BJ (cell line): ENCODE measurements around the gene P2RX7. TPM values are rescaled to one million over a fixed set of nuclear protein-coding genes. Genes with fewer than 3 reads are reported as not detected.
A peak's percentile ranks its signal among the peaks of the same experiment; 100 is the strongest.
"Not testable (repeated sequence)": the region's sequence is repeated elsewhere in the genome, so short reads cannot be mapped to it uniquely, and the experiment has no call there.

Source experiments
- CTCF ChIA-PET: fragments of 350-600 bp; formaldehyde crosslinking; extraction: SDS; loops from one replicate; lab custom pipeline; 2021; ENCODE audit warnings: antibody characterized with exemption, inconsistent platforms; lab: Yijun Ruan, JAX
- POLR2A ChIA-PET: fragments of 300-600 bp; sonication (Branson Sonifier 250); formaldehyde crosslinking; extraction: SDS; loops from one replicate; lab custom pipeline; 2021; ENCODE audit warnings: antibody characterized with exemption; lab: Charles Lee
- DNase-seq: peaks from one replicate; pipeline ENCODE4 v3.0.0-alpha.2; 2011; ENCODE audit warnings: low read depth
- H3K27me3 ChIP-seq: 2 replicates; pipeline ENCODE4 v1.6.0; 2011; ENCODE audit warnings: low read length; ENCODE audit not compliant: control insufficient read depth, insufficient read depth
- H3K36me3 ChIP-seq: 2 replicates; pipeline ENCODE4 v1.5.1; 2011; ENCODE audit warnings: low read length; ENCODE audit not compliant: control insufficient read depth, insufficient read depth
- H3K4me3 ChIP-seq: 2 replicates; pipeline ENCODE4 v1.5.1; 2011; ENCODE audit warnings: low read depth, mild to moderate bottlenecking, control low read depth, low read length
- CTCF ChIP-seq: IDR thresholded peaks from 2 replicates; pipeline ENCODE4 v1.5.1; 2011; ENCODE audit warnings: low read depth, mild to moderate bottlenecking, control low read depth, inconsistent platforms, low read length, moderate library complexity; ENCODE audit not compliant: insufficient read depth
- polyA plus RNA-seq: library from polyadenylated mRNA; depleted of rRNA; stranded (reverse); fragments of >200 nt; gene quantifications from 2 replicates; pipeline ENCODE4 v1.2.3, GENCODE V29; 2011

Gene P2RX7
- polyA plus RNA-seq, 1 experiment, result 0.20 TPM

- Histone ChIP-seq H3K36me3 (peaks cover 4% of the 10 kb centered on the region; the same call in 1 of the 2 replicates), H3K4me3 (no peak overlapping the region), H3K27me3 (no peaks in the 10 kb centered on the region)
- ChIA-PET POLR2A (no interaction called here), CTCF (no interaction called here)
- TF ChIP-seq CTCF, result no peak
- no peak for DNase-seq
Measured at GRCh38 chr12:121227294-121227693, 94.6 kb downstream of the P2RX7 start.

GRCh38 chr12:121228919-121229665 is 96.4 kb downstream of the P2RX7 start:
- Histone ChIP-seq H3K36me3 (peaks cover 2% of the 10 kb centered on the region; the same call in 1 of the 2 replicates), H3K27me3 (no peaks in the 10 kb centered on the region), H3K4me3 (no peak overlapping the region)
- no peak for TF ChIP-seq CTCF
- ChIA-PET CTCF (interaction anchor here (0.5 to 2.9 kb wide), 6 partner anchors 7 to 221 kb away, joined by 3 to 28 read pairs (median 3); no protein-coding TSS in a partner anchor), POLR2A (no interaction called here)
- no peak for DNase-seq

GRCh38 chr12:121229826-121230537 is 97.3 kb downstream of the P2RX7 start:
- TF ChIP-seq CTCF, result peak; percentile 89
- H3K27me3 ChIP-seq, H3K36me3 ChIP-seq, POLR2A ChIA-PET, DNase-seq, H3K4me3 ChIP-seq: not testable (repeated sequence)
- CTCF ChIA-PET, result interaction anchor here (0.5 to 2.9 kb wide), 20 partner anchors 8 to 222 kb away, joined by 3 to 28 read pairs (median 3); no protein-coding TSS in a partner anchor

- Histone ChIP-seq H3K27me3 (no peaks in the 10 kb centered on the region), H3K4me3 (no peak overlapping the region), H3K36me3 (peaks cover 2% of the 10 kb centered on the region; the same call in 1 of the 2 replicates)
- TF ChIP-seq CTCF, result no peak
- POLR2A ChIA-PET, result no interaction called here
- no peak for DNase-seq
- CTCF ChIA-PET, result interaction anchor here (0.6 to 2.9 kb wide), 19 partner anchors 9 to 222 kb away, joined by 3 to 28 read pairs (median 3); no protein-coding TSS in a partner anchor
Measured at GRCh38 chr12:121230538-121230907, 97.8 kb downstream of the P2RX7 start.

- ChIA-PET POLR2A (no interaction called here), CTCF (interaction anchor here (1.6 to 2.9 kb wide), 3 partner anchors 12 to 171 kb away, joined by 4 to 21 read pairs (median 7); no protein-coding TSS in a partner anchor)
- no peaks in the 10 kb centered on the region for H3K27me3 ChIP-seq
- DNase-seq, result no peak
- peaks cover 7% of the 10 kb centered on the region; the same call in 1 of the 2 replicates for H3K36me3 ChIP-seq
- no peak for TF ChIP-seq CTCF
- no peak overlapping the region for H3K4me3 ChIP-seq
Measured at GRCh38 chr12:121232163-121232562, 99.5 kb downstream of the P2RX7 start.
